Central memory CD8-positive, alpha-beta T cell (primary cell): ENCODE measurements around the gene RASAL1.

Source experiments
- ATAC-seq: fragments of 150-1000 bp; cut with Tn5 transposase; replicated peaks from 2 replicates; pipeline ENCODE4 v1.10.0; 2022; ENCODE audit warnings: mild to moderate bottlenecking, moderate FRiP score, moderate number of reproducible peaks; ENCODE audit not compliant: poor library complexity, severe bottlenecking; ENCODE audit errors: extremely low read depth
- DNase-seq, 2 donors: peaks; one replicate each; pipeline ENCODE4 v3.0.0; 2021; ENCODE audit warnings: low spot score in 2 of 2
- H3K27ac Mint-ChIP-seq: one replicate; pipeline ENCODE4 v1.8.0; 2022; ENCODE audit warnings: low read depth, mild to moderate bottlenecking, moderate library complexity, mixed read lengths
- H3K27me3 Mint-ChIP-seq: one replicate; pipeline ENCODE4 v1.8.0; 2022; ENCODE audit warnings: mixed read lengths
- H3K36me3 Mint-ChIP-seq: one replicate; pipeline ENCODE4 v1.8.0; 2022; ENCODE audit warnings: mild to moderate bottlenecking, moderate library complexity, mixed read lengths; ENCODE audit not compliant: insufficient read depth
- H3K4me1 Mint-ChIP-seq: one replicate; pipeline ENCODE4 v1.8.0; 2022; ENCODE audit warnings: mixed read lengths
- H3K4me3 Mint-ChIP-seq: one replicate; pipeline ENCODE4 v1.8.0; 2022; ENCODE audit warnings: mild to moderate bottlenecking, moderate library complexity, mixed read lengths
- H3K9me3 Mint-ChIP-seq: one replicate; pipeline ENCODE4 v1.8.0; 2022; ENCODE audit warnings: mixed read lengths

RASAL1 gene

DNA sequence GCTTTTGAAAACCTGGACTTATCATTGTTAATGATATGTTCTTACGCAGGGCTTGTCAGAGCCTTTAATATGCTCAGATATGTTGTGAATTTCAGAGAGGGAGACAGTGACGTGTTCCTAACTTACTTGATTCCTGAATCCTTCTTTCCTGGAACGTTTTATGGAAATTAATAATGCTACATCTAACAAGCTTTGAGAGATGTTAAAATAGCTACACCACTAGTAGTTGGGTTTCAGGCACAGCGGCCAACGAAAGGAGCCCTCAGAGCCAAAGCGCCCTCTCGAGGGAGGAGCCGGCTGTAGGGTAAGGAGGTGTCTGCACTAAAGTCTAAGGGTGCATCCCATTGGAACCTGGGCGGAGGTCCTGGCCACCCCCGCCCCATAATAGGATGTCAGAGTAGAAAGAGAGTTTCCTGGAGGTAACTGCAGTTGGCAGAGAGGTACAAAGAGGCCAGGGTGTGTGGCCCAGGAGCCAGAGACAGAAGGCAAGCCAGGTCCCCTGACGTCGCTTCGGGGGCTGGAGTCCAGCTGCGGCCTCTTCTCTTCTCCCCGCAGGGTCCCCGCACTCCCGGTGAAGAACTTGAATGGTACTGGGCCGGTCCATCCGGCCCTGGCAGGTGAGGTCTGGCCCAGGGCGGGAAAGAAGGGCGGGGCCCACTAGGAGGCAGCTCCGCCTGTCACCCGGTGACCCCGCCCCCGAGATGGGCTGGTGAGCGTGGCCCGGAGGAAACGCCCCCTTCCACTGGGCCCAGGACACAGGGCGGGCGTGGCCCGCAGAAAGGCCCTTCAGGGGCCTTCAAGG, 42.8 kb downstream of the RASAL1 start:
- ATAC-seq (no peak), DNase-seq (no peak)
- Mint-ChIP-seq H3K9me3 (no peaks in the 10 kb centered on the region), H3K4me1 (peaks cover 58% of the 10 kb centered on the region), H3K4me3 (no peak overlapping the region), H3K27me3 (no peaks in the 10 kb centered on the region), H3K36me3 (peaks cover 1% of the 10 kb centered on the region), H3K27ac (no peak overlapping the region)

DNA sequence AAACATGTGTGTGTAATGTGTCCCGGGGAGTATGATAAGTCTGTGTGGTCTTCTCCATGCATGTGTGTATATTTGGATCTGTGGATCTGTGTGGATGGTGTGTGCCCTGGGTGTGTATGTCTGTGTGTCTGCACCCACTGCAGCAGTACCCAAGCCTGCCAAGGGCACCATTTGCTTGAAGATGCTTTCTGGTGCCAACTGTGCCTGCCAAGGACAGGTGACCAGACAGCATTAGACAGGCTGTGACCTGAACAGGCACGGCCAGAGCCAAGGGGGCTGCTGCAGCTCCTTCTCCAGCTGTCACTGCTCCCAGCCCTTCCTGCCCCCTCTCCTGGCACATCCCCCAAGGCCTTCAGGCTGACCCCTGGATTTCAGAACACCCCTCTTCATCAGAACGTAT, 44.1 kb downstream of the RASAL1 start:
- Mint-ChIP-seq H3K27me3 (no peaks in the 10 kb centered on the region), H3K4me1 (peaks cover 71% of the 10 kb centered on the region), H3K4me3 (peak overlapping the region; percentile 50), H3K27ac (peak overlapping the region; percentile 56), H3K36me3 (peaks cover 1% of the 10 kb centered on the region), H3K9me3 (no peaks in the 10 kb centered on the region)
- DNase-seq, result no peak
- ATAC-seq, result no peak

DNA sequence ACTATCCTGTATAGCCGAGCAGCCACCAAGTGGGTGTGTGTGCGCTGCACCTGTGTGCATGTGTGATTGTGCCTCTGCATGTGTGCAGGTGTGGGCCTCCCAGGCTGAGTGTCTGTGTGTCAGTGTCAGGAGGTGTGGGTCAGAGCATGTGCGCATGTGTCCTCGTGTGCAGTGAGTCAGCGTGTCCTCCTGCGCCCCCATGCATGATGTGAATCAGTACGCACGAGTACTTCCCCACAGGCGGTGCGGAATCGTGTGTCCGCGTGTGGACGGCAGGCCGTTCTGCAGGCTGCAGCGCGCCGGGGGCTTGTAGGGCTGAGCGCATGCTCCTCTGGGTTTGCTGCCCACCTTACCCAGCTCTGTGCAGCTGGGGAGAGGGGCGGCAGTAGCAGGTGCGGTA, 44.8 kb downstream of the RASAL1 start:
- H3K36me3 Mint-ChIP-seq, result peaks cover 4% of the 10 kb centered on the region
- peaks cover 79% of the 10 kb centered on the region for H3K4me1 Mint-ChIP-seq
- no peak for ATAC-seq
- peak overlapping the region; percentile 91 for H3K27ac Mint-ChIP-seq
- no peak overlapping the region for H3K4me3 Mint-ChIP-seq
- no peak for DNase-seq
- no peaks in the 10 kb centered on the region for H3K9me3 Mint-ChIP-seq
- no peaks in the 10 kb centered on the region for H3K27me3 Mint-ChIP-seq

DNA sequence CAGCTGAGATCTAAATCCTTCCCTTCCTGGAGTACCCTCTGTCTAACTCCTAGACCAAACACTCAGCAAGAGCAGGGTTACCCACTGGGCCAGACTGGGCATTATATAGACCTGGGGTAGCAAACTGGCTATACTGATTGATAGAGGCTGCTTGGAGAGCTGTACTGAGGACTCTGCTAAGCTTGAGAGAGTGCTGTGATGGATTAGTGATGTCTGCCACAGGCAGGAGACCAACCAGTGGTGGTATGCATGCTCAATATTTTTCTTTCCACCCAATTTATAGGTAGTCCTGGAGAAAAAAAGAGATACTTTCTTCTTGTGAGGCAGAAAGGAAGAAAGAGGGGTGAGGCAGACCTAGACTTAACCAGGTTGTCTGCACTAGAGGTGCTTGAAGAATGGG, 45.7 kb downstream of the RASAL1 start:
- no peak for ATAC-seq
- Mint-ChIP-seq H3K4me3 (peak overlapping the region; percentile 64), H3K27ac (peak overlapping the region; percentile 91), H3K9me3 (no peaks in the 10 kb centered on the region), H3K36me3 (peaks cover 4% of the 10 kb centered on the region), H3K4me1 (peaks cover 81% of the 10 kb centered on the region), H3K27me3 (no peaks in the 10 kb centered on the region)
- no peak for DNase-seq

DNA sequence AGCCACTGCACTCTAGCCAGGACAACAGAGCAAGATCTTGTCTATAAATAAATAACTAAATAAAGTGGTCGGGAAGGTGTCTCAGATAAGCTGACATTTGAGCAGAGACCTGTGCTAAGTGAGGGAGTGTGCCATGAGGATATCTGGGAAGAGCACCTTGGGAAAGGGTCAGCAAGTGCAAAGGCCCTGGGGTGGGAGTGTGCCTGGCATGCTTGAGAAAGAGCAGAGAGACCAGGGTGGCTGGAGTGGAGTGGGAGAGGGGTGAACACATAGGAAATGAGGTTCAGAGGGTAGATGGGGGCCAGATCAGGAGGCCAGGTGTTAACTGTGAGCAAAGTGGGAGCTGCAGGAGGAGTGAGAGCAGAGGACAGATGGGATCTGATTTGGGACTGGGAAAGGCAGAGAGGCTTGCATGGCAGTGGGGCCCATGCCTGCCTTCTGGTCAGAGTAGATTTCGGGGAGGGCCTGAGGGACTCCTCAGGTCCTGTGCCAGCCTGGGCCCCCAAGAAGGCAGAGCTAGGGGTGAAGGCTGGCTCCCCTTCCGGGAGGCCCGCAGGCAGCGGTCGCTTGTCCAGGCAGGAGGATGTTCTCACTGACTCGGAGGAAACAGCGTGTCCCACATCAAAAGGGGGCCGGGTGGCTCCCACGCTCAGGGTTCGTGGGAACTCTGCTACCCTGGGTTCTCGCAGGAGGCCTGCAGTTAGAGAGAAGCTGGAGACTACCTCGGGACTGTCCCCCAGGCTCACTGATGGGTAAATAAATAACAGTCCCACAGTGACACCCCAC, 46.4 kb downstream of the RASAL1 start:
- no peaks in the 10 kb centered on the region for H3K27me3 Mint-ChIP-seq

DNA sequence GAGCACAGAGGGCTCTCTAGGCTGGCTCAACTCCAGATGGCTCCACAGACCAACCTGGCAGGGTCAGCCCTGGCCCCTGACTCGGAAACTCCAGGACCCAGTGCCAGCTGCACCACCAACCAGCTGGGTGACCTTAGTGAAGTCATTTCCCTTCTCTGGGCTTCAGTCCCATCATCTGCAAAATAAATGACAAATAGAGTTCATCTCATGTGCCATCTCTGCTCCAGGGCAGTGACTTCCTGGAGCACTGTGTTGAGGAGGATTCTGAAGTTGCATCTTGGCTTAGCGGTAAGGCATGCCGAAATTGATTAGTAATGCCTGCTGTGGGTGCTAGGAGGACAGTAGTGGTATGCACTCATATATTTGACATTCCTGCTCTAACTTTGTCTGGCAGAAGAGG, 47.5 kb downstream of the RASAL1 start:
- Mint-ChIP-seq H3K9me3 (no peaks in the 10 kb centered on the region), H3K4me3 (peak overlapping the region; percentile 64), H3K4me1 (peaks cover 93% of the 10 kb centered on the region), H3K27ac (peak overlapping the region; percentile 91), H3K36me3 (peaks cover 4% of the 10 kb centered on the region), H3K27me3 (no peaks in the 10 kb centered on the region)
- DNase-seq, result no peak
- ATAC-seq, result no peak

More for the DNA sequence above, 46.4 kb downstream of the RASAL1 start:
- Mint-ChIP-seq H3K9me3 (no peaks in the 10 kb centered on the region), H3K27ac (peak overlapping the region; percentile 91), H3K36me3 (peaks cover 4% of the 10 kb centered on the region), H3K4me1 (peaks cover 84% of the 10 kb centered on the region), H3K4me3 (peak overlapping the region; percentile 64)
- DNase-seq (peak in 1 of 2 donors; percentile 33), ATAC-seq (peak; percentile 61)

DNA sequence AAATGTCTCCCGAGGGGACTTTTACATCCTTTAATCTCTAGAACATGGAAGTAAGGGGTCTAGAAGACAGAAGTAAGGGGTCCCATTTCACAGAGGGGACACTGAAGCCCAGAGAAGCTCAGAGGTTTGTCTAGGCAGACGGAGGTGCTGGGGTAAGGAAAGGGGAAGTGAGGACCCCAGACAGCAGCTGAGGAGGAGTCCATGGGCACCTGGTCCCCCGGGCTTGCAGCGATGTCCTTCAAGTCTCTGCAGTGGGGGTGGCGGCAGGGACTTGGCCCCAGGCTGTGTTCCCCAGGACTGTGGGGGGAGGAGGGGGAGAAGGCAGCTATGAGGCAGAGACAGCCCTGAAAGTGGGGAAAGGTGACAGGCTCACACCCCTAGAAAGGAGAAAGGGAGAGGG, 48.4 kb downstream of the RASAL1 start:
- no peak for DNase-seq
- no peaks in the 10 kb centered on the region for H3K27me3 Mint-ChIP-seq
- no peaks in the 10 kb centered on the region for H3K9me3 Mint-ChIP-seq
- ATAC-seq, result no peak
- peaks cover 4% of the 10 kb centered on the region for H3K36me3 Mint-ChIP-seq
- peaks cover 92% of the 10 kb centered on the region for H3K4me1 Mint-ChIP-seq
- H3K27ac Mint-ChIP-seq, result peak overlapping the region; percentile 91
- peak overlapping the region; percentile 67 for H3K4me3 Mint-ChIP-seq

DNA sequence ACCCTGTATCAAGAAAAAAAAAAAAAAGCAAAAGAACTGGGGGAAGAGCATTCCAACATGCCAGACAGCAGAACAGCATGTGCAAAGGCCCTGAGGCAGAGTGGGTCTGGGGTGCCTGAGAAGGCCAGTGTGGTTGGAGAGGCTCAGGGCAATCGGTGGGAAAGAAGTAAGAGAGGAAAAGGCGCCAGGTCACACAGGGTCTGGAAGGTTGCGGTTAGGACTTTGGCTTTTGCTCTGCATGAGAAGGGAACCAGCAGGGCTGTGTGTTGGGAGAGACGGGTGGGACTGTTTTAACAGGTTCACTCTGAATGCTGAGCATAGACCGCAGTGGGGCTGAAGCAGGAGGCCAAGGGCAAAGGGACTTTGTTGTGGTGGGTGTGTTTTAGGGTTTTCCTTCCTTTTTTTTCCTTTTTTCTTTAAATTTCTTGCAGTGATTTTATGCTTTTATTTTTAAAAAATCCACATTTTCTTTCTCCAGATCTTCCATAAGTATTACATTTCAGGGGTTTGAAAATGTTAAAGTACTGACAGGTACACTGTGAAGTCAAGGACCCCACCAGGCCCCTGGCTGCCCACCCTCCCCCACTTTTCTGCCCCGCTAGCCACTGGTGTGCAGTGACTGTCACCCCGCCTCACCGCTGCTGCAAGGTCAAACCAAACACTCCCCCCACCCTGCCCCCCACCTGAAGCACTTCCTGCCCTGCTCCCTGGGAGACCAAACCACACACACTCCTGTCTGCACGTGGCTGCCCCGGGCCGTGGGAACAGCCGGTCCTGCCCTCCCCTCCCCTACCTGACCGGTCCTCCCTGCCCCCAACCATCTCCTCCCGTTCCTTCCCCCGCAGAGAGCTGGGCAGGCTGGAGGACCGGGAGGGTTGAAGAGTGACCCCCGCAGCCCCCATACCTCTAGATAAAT, 49.1 kb downstream of the RASAL1 start:
- Mint-ChIP-seq H3K4me1 (peaks cover 92% of the 10 kb centered on the region), H3K4me3 (peak overlapping the region; percentile 67), H3K27ac (peak overlapping the region; percentile 91), H3K27me3 (no peaks in the 10 kb centered on the region), H3K9me3 (no peaks in the 10 kb centered on the region), H3K36me3 (peaks cover 4% of the 10 kb centered on the region)
- ATAC-seq (peak; percentile 26), DNase-seq (no peak)

DNA sequence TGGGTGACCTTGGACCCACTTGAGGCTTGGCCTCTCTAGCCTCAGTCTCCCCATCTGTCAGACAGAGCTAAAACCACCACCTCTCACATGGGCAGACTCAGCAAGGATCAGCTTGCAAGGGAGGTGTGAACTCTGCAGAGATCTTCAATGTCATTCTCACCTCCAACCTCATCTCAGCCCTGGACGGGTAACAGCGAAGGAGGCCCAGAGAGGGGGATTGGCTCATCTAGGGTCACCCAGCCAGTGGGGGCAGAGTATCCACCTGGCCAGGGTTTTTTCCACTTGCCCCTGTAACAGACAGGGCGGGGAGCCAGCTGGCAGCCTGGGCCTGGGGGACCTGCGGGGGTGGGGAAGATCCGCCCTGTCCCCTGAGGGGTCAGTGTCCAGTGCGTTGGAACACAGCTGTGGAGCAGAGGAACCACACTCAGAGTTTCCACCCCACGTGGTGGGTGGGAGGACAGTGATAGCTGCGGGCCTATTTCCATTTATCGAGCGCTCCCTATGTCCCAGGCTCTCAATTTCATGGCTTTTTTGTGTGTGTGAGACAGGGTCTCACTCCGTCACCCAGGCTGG, 51.6 kb downstream of the RASAL1 start:
- H3K27ac Mint-ChIP-seq, result peak overlapping the region; percentile 91
- H3K36me3 Mint-ChIP-seq, result peaks cover 3% of the 10 kb centered on the region
- ATAC-seq (peak; percentile 49), DNase-seq (no peak)
- peaks cover 72% of the 10 kb centered on the region for H3K4me1 Mint-ChIP-seq
- H3K4me3 Mint-ChIP-seq, result peak overlapping the region; percentile 30
- H3K27me3 Mint-ChIP-seq, result no peaks in the 10 kb centered on the region
- no peaks in the 10 kb centered on the region for H3K9me3 Mint-ChIP-seq

DNA sequence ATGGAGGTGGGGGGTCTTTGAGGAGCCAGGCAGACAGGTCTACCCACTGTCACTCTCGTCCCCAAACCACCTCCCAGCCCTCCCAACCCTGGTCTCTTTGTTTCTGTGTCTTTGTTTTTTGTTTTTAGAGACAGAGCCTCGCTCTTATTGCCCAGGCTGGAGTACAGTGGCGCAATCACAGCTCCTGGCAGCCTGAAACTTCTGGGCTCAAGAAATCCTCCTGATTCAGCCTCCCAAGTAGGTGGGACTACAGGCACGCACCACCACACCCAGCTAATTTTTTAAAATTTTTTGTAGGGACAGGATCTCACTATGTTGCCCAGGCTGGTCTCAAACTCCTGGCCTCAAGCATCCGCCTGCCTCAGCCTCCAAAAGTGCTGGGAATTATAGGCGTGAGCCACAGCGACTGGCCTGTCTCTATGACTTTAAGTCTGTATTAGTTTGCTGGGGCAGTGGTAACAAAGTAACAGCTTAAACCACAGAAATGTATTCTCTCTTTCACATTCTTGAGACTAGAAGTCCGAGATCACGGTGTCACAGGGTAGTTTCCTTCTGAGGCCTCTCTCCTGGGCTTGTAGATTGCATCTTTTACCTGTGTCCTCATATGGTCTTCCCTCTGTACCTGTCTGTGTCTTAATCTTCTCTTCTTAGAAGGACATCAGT, 52.9 kb downstream of the RASAL1 start:
- Mint-ChIP-seq H3K27ac (peak overlapping the region; percentile 91), H3K4me3 (no peak overlapping the region), H3K36me3 (peaks cover 3% of the 10 kb centered on the region), H3K27me3 (no peaks in the 10 kb centered on the region), H3K4me1 (peaks cover 59% of the 10 kb centered on the region), H3K9me3 (no peaks in the 10 kb centered on the region)
- ATAC-seq, result no peak
- no peak for DNase-seq

DNA sequence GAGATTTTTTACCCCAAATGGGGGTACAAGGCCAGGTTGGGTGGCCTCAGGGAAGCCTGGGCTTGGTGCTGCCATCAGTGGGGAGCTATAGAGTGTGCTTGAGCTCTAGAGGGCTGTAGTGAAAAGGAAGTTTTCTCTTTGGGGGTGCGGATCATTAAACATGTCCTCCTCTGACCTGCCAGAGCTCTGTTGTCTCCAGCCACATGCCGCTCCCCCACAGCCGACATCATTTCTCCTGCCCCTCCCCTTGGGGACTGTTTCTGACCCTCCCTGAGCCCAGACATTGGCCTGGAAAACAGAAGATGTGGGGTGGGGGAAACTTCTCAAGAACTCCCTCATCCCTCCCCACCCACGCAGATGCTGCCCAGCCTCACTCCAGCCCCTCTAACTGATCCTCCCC, 53.7 kb downstream of the RASAL1 start:
- Mint-ChIP-seq H3K9me3 (no peaks in the 10 kb centered on the region), H3K4me1 (peaks cover 51% of the 10 kb centered on the region), H3K4me3 (no peak overlapping the region), H3K27ac (peak overlapping the region; percentile 58), H3K36me3 (peaks cover 3% of the 10 kb centered on the region), H3K27me3 (no peaks in the 10 kb centered on the region)
- DNase-seq (no peak), ATAC-seq (no peak)
